ENCODE measurements around the gene GUCY1A2.

DNA sequence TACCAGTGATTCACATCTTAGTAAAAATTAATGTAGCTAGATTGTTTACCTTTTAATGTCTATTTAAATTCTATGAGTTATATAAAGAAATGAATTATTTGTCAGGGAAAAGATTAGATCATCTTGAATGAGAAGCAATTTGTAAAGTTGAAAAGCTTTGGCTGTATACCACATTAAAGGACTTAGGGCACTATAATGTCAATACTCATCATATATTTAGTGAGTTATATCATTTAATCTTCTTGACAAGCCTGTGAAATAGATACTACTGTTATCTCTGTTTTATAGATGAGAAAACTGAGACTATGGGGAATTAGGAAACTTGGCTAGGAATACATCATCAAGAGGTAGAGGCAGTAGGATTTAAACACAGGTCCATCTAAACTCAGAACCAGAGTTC lies 160.1 kb downstream of the GUCY1A2 start:
- TF ChIP-seq, protein P1, sequence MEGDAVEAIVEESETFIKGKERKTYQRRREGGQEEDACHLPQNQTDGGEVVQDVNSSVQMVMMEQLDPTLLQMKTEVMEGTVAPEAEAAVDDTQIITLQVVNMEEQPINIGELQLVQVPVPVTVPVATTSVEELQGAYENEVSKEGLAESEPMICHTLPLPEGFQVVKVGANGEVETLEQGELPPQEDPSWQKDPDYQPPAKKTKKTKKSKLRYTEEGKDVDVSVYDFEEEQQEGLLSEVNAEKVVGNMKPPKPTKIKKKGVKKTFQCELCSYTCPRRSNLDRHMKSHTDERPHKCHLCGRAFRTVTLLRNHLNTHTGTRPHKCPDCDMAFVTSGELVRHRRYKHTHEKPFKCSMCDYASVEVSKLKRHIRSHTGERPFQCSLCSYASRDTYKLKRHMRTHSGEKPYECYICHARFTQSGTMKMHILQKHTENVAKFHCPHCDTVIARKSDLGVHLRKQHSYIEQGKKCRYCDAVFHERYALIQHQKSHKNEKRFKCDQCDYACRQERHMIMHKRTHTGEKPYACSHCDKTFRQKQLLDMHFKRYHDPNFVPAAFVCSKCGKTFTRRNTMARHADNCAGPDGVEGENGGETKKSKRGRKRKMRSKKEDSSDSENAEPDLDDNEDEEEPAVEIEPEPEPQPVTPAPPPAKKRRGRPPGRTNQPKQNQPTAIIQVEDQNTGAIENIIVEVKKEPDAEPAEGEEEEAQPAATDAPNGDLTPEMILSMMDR (IDR thresholded peaks at IDR 0.05 in 2 of 3, conservative IDR thresholded peaks at IDR 0.05 in 1 of 3; ENCODE audit: borderline replicate concordance in 1 of 3, insufficient read depth in 1 of 3, low read depth in 2 of 3, low read length in 2 of 3): no peak
- no peak for TF ChIP-seq POLR2AphosphoS5 (IDR thresholded peaks at IDR 0.05; ENCODE audit: low read depth, low read length)
- no peak for TF ChIP-seq ZNF274 (IDR thresholded peaks at IDR 0.05; ENCODE audit: low read depth, low read length)
- no peak for TF ChIP-seq SP1 (IDR thresholded peaks at IDR 0.05; ENCODE audit: low read depth)
- no peak for TF ChIP-seq EZH2 (IDR thresholded peaks at IDR 0.05)
- TF ChIP-seq SRF (IDR thresholded peaks at IDR 0.05; ENCODE audit: low read depth): no peak
- TF ChIP-seq YY1 (IDR thresholded peaks at IDR 0.05; ENCODE audit: extremely low read depth, insufficient replicate concordance, low read depth, low read length): no peak
- TF ChIP-seq, protein P2, sequence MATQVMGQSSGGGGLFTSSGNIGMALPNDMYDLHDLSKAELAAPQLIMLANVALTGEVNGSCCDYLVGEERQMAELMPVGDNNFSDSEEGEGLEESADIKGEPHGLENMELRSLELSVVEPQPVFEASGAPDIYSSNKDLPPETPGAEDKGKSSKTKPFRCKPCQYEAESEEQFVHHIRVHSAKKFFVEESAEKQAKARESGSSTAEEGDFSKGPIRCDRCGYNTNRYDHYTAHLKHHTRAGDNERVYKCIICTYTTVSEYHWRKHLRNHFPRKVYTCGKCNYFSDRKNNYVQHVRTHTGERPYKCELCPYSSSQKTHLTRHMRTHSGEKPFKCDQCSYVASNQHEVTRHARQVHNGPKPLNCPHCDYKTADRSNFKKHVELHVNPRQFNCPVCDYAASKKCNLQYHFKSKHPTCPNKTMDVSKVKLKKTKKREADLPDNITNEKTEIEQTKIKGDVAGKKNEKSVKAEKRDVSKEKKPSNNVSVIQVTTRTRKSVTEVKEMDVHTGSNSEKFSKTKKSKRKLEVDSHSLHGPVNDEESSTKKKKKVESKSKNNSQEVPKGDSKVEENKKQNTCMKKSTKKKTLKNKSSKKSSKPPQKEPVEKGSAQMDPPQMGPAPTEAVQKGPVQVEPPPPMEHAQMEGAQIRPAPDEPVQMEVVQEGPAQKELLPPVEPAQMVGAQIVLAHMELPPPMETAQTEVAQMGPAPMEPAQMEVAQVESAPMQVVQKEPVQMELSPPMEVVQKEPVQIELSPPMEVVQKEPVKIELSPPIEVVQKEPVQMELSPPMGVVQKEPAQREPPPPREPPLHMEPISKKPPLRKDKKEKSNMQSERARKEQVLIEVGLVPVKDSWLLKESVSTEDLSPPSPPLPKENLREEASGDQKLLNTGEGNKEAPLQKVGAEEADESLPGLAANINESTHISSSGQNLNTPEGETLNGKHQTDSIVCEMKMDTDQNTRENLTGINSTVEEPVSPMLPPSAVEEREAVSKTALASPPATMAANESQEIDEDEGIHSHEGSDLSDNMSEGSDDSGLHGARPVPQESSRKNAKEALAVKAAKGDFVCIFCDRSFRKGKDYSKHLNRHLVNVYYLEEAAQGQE (IDR thresholded peaks at IDR 0.05; ENCODE audit: low read depth): no peak
- no peak for TF ChIP-seq RAD21 (IDR thresholded peaks at IDR 0.05; ENCODE audit: low read depth)
